ENCODE measurements around the gene PKP3.
"Not testable (repeated sequence)": the region's sequence is repeated elsewhere in the genome, so short reads cannot be mapped to it uniquely, and the experiment has no call there.

PKP3 gene

DNA sequence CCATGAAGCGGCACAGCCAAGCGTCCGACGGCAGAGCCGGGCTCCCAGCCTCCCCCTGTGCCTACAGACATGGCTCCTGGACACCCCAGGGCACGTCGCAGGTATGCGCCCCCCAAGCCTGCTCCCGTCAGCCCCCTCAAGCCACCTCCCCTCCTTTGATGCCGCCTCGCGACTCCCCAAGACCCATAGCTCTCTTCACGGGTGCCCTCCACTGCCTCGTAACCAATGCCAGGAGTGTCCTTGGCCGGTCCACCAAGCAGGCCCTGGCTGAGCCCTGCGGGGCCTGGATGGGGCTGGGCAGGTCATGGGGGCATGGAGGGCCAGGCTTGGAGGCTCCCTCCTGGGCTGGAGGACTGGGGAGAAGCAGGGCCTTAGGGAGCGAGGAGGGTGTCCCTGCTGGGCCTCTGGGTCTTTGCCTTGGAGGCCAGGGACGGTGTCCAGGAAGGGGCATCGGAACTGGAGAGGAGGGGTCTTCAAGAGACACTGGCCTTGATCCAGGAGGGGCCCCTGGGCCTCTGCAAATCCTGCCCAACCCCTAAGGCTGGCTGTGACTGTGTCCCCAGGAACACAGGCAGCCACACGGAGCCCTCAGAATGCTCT is 38.6 kb downstream of the PKP3 start:
- DNase-seq, result no peak

DNA sequence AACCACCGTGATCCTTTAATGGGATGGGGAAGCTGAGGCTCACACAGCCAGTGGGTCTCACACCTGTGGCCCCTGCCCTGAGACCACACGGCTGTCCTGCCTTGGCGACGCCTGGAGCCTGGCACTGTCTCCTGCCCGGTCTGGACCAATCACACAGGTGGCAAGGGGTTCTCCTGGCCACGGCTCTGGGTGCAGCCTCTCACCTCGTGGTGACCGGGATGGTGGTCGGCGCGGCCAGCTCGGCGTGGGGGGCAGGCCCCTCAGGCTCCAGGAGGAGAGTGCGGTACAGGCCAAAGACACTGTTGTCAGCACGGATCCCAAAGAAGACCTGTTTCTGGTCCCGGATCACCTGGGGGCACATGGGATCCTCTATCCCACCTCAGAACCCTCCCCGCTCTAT is 39.1 kb downstream of the PKP3 start:
- no peak for DNase-seq

DNA sequence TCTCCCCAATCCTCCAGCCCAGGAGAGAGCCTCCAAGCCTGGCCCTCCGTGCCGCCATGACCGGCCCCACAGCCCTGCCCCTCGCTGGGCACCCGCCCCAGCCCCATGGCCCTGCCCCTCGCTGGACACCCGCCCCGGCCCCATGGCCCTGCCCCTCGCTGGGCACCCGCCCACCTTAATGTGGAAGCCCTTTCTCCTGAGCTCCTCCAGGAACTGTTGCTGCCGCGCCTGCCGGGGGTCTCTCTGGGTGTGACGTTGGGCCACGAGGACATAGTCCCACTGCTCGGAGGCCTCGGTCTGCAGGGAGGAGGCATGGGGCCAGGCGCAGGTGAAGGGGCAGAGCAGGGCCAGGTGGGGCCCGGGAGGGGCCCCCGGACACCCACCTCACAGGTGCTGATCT is 39.6 kb downstream of the PKP3 start:
- DNase-seq, result no peak

DNA sequence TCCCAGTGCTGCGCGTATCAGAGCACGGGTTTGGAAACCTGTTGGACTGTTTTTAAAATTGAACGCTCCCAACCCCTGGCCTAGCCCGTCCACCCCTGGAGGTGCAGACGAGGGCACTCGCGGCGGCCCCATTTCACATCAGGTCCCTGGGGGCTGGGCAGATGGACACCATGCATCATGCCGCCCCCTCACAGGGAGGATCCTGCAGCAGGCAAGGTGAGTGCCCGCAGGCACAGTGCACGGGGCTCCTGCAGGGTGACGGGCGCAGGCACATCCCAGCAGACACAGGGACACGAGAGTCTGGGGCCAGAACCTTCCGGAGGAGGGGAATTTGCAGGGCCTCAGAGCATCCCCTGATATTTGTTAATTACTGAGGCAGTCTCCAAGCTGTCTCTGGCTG is 40.5 kb downstream of the PKP3 start:
- no peak for DNase-seq

DNA sequence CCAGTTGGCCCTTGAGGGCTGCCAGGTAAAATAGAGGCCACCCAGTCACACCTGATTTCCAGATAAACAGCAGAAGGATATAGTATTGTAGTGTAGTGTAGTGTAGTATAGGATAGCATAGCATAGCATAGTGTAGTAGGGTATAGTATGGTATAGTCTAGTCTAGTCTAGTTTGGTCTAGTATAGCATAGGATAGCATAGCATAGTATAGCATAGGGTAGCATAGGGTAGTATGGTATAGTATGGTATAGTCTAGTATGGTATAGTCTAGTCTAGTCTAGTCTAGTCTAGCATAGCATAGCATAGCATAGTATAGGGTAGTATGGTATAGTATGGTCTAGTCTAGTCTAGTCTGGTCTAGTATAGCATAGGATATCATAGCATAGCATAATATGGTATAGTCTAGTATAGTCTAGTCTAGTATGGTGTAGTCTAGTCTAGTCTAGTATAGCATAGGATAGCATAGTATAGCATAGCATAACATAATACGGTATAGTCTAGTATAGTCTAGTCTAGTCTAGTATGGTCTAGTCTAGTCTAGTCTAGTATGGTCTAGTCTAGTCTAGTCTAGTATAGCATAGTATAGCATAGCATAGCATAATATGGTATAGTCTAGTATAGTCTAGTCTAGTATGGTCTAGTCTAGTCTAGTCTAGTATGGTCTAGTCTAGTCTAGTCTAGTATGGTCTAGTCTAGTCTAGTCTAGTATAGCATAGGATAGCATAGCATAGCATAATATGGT is 41.2 kb downstream of the PKP3 start:
- DNase-seq, result not testable (repeated sequence)

DNA sequence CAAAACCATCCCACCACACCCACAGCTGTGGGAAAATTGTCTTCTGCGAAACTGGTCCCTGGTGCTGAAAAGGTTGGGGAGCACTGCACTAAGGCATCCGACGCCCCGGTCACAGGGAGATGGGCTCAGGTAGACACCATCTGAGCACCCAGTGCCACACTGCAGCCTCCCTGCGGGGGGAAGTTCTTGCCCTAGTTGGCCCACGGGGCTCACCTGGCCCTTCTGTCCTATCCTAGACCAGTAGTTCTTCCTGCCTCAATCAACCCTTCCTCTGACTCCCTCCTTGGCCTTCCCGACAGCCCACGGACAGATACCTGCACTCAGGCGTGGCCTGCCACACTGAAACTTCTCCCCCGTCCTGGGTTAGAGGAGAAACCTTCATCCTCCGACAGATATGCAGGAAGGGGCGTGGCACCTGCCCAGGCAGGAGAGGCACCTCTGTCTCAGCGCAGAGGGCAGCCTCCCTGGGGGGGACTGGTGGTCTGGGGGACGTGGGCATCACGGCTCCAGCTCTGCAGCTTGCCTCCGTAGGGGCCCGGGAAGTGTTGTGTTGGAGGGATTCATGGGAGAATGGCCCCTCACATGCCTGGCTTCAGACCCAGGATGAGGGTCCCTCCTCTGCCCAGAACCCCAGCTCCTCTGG is 43.3 kb downstream of the PKP3 start:
- no peak for DNase-seq

DNA sequence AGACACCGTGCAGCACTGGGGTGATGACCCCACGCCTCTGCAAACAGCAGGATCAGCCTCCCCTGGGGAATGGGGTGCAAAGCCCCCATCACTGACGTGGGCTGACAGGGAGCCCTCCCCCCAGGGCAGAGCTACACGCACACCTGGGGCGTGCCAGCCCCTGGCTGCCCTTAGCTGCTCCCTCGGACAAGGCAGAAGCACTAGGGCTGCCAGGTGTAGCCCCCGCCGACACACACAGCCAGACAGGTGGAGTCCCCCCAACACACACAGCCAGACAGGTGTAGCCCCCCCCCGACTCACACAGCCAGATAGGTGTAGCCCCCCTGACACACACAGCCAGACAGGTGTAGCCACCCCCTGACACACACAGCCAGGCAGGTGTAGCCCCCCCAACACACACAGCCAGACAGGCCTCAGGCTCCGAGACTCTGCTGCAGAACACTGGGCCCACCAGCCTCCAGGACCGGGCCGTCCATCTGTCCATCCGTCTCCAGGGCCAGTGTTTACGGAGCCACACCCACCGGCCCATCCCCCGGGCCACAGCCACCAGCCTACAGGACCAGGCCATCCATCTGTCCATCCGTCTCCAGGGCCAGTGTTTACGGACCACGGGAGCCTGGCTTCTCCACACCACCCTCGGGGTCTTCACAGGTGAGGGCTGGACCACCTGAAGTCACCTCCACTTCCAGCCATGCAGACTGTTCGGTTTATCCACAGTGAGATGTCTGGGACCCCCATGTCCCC is 44.3 kb downstream of the PKP3 start:
- no peak for DNase-seq

DNA sequence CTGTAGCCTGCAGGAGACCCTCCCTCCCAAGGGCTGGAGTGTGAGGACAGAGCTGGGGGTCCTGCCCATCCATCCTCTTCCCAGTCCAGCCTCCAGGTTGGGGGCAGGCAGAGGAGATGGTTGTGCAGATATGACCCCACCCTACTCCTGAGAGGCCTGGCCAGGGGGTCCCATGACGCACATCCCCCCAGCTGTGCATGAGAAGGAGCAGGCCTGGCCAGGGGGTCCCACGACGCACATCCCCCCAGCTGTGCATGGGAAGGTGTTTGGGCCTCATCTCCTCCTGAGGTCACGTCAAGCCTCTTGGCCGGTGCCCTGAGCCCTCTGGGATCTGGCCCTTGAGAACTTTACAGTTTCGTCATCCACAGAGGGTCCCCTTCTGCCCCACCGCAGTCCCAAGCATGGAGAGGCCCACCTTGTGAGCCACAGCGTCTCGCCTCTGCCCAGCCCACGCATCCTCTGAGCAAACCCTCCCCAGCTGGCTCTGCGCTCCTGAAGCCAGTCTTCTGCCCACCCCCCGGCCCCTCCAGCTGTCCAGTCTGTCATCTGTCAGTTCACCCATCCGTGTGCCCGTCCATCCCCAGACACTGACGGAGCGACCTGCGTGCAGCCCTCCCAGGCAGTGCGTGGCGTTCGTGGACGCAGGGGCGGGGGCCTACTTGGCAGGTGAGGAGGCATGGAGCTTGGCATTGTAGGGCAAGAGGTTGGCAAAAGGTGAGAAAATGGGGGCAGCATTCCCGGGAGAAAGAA is 45.5 kb downstream of the PKP3 start:
- no peak for DNase-seq

DNA sequence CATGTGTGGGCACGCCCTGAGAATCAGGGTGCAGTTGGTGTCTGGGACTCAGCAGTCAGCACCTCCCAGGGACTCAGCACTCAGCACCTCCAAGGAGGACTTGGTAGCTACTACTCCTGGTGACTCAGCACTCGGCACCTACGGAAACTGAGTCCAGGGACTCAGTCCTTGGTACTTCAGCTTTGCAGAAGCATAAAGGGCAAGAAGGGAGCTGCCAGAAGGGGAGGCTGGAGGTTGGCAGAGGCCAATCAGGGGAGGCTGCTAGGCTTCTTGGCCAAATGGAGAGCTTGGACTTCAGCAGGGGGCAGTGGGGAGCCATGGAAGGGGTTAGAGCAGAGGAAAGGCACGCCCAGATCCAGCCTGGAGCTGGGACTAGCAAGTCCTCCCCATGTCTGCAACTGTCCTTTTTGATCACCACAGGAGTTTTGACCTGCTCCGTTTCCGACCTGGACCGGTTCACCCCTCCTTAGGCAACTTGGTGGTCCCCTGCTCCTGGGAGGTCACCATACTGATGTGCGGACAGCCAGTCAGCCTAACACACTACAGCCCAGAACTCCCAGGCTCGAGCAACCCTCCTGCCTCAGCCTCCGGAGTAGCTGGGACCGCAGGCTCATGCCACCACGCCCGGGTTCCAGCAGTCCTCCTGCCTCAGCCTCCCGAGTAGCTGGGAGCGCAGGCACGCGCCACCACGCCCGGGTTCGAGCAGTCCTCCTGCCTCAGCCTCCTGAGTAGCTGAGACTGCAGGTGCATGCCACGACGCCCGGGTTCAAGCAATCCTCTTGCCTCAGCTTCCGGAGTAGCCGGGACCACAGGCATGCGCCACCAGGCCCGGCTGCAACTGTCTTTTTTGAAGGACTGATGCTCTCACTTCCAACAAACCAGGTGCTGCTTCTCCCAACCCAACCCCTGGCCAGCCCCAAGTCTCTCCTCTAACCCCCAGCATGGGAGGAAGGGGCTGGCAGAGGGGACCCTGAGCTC is 46.3 kb downstream of the PKP3 start:
- DNase-seq, result no peak

DNA sequence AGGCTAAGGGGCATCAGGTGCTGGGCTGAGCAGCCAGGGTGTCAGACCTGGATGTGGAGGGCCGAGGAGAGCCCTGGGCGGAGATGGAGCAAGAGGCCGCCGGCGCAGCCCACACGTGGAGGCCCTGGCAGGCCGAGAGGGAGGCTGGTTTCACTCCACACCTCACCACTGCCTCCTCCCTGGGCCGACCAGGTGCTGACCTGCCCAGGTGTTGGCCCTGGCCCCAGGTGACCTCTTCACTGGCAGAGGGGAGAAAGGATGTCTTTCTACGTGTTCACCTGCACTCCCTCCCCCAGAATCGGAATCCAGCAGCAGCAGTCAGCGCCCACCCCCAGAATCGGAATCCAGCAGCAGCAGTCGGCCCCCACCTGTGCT is 47.0 kb downstream of the PKP3 start:
- no peak for DNase-seq

DNA sequence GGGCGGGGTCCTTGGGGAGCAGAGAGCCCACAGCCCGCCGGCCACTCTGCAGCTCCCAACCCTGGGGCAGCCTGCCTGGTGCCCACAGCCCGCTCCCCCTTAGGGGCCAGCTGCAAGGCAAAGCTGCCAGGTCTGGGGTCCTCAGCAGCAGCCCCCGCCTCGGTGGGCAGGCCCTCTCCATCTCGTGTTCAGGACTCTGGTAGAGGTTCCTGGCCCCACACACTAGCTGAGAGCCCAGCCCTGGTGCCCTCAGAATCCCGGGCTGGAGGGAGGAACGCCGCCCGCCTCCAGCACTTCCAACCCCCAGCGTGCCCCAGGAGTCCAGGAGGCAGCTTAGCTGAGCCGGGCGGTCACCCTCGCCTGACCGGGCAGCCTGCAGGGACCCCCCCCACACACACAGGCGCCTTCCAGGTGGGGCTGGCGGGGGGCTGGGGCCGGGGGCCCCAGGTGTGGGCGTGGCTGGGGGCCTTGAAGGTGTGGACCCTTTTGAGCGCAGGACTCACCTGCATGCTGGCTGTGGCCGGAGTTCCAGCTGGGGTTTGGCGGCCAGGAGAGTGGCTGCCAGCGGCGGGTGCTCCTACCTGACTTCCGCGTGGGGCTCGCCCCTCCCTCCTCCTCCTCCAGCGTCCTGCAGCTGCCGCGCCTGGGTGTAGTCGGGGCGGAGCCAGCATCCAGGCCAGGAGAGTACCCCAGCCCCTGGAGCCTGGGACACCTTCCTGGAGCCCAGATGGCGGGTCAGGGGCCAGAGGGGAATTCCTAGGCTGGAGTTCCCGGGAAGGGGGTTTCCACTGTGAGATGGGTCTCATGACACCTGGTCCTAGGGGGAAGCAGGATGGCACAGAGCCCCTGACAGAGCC is 47.6 kb downstream of the PKP3 start, which contains the start of gene ANO9:
TSS of gene ANO9 (minus strand) at position 594 of the 857 bp plus-strand sequence. CDS start at position 509, 85 bp downstream.
- no peak for DNase-seq

DNA sequence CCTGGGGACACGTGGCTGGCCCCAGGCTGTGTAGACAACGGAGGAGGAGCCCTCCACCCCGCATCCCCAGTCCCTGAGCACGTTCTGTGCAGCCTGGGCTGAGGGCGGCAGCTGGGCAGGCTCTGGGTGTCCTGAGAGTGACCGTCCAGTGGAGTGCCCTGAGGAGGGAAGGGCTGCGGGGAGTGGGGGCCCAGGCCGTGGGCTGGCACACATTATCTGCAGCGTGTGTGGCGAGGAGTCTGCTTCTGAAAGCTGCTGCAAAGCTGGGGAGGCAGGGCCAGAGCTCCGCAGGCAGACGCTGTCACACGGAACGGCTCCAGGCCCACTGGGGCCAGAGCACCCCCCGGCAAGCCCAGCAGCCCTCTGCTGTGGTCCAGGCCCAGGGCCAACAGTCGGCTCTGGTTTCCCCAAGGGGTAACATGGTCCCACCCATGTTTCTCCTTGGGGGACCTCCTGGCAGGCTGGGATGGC is 48.6 kb downstream of the PKP3 start:
- no peak for DNase-seq

DNA sequence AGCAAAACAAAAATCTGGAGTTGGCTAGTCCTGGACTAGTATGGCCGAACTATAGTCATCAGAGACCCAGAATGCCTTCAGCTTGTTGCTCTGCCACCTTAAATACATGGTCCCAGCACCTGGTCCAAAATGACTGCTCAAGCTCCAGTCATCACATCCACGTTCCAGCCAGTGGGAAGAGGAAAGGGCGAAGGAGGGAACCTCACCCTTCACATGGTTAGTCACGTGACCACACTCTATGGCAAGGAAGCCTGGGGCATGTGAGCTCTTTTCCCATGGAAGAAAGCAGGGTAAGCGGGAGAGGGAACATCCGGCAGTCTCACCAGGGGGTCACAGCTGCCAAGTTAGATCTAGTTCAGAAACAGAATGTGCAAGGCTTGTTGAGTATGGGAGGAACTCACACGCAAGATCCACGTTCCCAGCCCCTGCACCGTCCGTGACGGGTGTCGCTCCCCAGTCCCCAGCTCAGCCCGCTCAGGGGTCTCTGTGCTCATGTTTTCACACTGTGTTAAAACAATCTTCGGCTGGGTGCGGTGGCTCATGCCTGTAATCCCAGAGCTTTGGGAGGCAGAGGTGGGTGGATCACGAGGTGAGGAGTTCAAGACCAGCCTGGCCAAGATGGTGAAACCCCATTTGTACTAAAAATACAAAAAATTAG is 49.7 kb downstream of the PKP3 start:
- no peak for DNase-seq

DNA sequence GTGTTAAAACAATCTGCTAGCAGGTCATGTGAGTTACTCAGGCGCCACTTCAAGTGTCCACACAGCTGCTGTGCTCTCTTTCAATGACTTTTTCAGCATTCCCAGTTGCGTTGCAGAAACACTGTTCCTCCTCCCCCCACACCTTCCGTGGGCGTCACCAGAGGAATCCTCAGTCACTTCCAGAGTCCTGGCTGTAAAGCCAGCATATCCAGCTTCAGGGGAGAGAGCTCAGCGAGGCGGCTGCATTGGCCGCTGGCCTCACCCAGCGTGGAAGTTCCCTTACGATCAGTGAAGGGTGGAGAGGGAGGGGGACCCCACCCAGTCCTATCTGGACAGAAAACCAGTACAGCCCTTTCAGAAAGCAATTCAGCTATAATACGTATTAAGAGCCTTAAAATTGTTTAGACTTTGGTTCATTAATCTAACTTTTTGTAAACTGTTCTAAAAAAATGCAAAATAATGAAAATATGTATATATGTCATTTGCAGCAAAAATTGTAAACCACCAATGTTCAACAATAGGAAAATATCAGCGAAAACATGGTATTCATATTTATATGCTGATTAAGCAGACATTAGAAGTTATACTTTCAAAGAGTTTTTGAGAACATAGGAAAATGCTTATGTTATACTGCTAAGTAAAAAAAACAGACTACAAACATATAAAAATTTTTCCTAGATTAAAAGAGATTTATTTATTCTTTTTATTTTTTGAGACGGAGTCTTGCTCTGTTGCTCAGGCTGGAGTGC is 50.6 kb downstream of the PKP3 start:
- DNase-seq, result no peak

DNA sequence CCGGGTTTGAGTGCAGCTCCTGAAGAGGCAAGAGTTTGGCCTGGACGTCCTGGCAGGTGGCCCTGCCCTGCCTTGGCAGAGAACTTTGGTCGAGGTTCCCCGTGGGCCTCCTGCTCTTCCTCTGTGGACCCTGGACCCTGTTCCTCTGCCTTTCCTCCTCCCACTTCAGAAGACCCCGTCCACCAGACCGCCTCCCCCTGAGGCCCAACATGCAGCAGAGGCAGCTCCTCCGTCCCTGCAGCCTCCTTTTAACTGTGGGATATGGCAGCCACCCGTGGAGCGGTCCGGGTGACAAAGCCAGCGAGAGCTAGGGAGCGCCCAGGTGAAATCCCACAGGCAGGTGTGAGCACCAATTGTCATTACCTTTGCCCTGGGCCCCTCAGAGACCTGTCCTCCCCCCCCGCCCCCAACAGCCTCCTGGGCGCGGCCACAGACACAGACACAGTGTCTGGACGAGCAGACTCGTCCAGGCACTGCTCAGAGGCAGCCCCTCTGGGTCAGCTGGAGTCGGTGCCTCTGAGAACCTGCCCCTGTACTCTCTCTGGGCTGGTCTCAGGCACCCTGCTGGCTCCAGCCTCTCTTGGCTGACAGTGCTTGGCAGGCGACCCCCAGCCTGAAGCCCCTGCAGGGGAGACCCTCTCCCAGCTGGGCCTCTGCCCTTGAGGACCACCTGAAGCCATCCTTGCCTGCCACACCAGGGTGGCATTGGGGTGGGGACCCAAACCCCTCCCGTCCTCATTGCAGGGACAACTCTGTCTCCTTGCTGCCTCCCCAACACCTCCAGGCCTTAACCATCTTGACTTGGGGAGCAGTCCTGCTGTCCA is 52.0 kb downstream of the PKP3 start:
- DNase-seq, result no peak

DNA sequence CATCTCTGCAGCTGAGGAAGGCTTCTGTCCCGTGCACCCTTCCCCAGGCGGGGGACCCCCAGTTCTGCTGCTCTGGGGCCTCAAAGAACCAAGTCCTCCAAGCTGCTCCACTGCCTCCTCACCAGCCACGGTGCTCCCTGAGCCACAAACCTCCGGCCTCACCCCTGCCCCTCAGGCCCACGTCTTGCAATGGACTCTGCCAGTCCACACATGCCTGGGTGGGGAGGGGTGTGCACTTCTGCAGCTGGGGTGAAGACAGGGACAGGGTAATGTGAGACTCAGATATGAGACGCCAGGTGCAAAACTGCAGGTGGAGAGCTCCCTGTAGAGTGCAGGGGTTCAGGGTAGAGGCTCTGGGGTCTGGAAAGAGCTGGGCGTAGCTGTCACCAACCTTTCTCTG is 52.9 kb downstream of the PKP3 start:
- DNase-seq, result no peak

DNA sequence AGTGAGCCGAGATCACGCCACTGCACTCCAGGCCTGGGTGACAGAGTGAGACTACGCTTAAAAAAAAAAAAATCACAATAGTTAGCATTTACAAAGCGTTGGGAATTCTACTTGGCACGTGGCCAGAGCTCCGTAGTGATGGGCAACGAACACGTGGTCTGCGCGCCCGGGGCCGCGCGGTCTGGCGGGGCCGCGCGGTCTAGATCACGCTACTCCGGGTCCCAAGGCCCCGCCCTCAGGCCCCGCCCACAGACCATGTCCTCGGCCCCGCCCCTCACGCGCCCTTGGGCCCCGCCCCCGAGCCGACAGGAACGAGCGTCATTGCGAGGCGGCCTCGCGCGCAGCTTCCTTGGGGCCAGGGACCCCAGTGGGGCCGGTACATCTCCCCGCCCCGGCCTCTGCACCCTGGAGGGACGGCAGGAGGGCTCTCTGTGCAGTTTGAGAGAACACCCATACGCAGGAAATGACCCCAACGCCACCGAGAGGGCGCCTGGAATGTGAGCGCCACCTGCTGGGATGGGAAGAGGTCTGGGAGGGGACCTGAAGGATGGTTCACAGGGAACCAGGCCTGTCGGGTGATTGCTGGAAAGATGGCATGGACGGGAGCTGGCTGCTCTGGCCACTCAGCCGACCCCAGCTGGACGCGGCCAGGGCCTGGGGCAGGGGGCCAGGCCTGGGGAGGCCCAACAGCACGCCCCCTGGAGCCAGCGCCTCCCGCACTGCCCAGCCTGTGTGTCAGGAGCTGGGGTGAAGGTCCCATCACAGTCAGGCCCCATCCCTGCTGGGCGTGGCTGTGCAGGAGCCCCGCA is 54.1 kb downstream of the PKP3 start:
- DNase-seq, result peak; percentile 91

Measured in NCI-H1048 (cell line).